ENCODE results near the gene MEGF11.
A peak's percentile ranks its signal among the peaks of the same experiment; 100 is the strongest.

MEGF11 gene

DNA sequence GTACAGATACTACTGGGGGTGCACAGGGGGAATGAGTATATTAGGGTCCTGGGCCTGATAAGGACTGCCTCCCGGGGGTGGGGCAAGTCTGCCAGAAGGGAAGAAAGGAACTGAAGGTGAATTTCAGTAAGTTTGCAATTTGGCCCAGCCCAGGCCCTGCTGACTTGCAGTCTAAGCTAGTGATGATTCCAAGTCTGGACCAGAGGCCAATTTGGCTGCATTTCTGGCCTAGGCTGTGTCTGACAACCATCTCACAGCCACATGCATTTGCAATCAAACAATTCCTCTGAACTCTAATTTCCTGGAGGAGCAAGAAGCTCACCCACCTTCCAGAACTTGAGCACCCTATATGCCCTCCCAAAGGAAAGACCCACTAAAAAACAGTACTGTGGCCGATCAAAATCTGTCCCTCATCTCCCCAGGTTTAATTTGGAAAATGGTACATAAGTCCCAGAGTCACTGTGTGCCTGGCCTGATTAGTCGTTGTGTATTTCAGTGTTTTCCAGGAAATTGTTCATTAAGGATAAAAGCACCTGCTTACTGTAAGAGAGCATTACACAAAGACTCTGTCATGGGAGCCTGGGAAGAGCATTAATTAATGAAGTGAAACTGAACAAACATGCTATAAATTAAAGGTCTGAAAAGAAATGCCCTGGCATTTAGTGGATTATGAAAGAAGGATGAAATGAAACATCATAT is 114.5 kb downstream of the MEGF11 start:
- DNase-seq: no peak

DNA sequence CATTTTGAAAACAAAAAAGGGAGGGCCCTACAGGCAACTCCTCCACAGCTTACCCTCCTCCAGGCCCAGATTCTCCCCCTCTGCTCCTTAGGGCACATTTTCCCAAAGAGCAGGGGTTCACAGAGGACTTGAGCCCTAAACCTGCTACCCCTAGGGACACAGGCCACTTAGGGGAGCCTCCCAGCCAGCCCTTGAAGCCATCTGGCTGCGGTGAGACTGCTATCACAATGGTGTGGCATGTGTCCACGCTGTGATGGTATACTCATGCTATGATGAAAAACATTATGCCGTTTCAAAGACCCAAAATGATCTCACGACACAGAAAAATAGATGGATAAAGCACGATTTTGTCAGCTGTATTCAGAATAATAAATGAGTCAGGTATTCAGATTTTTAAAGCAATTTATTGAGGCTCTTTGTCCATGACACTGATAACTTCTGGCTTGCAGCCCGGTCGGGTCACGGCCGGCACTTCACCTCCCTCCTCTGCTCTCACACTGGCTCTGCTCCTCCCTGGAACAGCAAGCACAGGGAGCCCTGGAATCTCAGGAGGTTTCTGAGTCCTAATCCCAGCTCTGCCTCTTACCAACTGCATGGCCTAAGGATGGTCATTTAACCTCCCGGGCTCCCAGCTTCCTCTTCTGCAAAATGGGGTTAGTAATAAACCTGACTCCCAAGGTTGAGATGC is 115.3 kb downstream of the MEGF11 start:
- no peak for DNase-seq

DNA sequence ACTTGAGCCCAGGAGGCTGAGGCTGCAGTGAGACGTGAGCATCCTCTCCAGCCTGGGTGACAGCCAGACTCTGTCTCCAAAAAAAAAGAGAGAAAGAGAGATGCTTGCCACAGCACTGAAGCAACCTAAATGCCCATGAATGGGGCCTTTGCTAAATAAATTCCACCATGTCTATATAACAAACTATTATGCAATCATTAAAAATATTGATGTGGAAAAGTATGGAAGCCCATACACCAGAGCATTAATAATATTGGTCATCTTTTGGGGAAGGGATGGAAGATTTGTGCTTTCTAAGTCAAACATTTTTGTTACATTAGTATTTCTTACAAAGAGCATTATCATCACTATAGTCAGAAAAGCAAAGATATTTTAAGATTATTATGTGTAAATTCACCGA is 116.6 kb downstream of the MEGF11 start:
- no peak for DNase-seq

DNA sequence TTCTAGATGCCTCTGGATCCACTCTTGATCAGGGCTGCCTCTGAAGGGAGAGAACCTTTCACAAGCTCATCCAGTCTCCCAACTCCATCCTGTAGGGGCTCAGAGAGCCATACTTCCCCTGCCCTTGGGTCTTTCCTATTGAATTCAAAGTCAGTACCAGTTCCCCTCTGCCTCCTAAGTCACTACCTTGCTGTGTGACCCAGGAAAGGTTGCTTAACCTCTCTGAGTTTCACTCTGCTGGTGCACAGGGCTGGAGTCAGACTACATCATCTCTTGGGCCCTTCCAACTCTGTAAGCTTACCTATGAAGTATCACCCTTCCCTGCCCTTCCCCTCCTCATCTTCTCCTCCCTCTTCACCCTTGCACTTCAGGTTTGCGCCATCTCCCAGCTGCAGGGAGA is 117.9 kb downstream of the MEGF11 start:
- no peak for DNase-seq

DNA sequence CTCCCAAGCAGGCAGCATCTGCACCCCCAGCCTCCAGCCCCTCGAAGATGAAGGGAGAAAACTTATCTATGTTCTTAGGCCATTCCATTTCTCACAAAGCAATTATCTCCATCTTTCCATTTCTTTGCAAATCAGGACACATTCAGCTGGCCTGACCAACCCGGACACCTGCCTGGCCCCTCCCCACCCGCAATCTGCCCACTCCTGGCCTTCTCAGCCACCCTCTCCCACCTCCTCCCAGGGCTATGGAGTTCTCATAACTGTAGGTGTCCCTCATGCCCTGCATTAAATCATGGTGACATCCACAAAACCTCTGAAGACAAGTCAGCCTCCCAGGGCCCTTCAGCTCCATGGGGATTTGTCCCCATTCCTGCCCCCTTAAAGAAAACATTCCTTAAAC is 119.3 kb downstream of the MEGF11 start:
- no peak for DNase-seq

DNA sequence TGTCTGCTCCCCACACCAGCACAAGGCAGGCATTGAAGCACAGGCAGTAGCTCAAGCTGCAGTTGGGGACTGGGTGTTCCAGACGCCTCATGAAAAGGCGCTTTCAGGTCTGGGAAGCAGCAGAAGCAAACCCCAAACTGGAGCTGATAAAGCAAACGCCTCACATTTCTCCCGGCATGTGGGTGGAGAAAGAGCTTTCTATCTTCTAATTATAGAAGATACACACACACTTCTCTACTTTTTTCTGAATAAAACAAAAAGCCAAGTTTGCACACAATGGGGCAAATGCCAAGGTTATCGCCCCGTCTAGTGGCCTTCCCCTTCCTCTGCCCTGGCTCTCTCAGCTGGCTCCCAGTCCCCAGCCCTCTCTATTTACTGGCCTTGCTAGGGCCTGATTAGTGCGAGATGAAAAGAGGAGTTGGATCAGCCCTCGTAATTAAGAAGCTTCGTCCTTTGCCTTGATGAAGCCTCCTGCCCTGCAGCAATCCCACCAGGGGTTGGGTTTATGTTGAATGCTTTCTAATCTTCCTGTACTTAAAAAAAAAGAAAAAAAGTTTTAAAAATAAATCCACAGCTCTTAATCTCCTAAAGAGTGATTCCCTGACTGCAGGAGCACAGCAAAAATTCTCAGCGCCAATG is 120.2 kb downstream of the MEGF11 start:
- no peak for DNase-seq

DNA sequence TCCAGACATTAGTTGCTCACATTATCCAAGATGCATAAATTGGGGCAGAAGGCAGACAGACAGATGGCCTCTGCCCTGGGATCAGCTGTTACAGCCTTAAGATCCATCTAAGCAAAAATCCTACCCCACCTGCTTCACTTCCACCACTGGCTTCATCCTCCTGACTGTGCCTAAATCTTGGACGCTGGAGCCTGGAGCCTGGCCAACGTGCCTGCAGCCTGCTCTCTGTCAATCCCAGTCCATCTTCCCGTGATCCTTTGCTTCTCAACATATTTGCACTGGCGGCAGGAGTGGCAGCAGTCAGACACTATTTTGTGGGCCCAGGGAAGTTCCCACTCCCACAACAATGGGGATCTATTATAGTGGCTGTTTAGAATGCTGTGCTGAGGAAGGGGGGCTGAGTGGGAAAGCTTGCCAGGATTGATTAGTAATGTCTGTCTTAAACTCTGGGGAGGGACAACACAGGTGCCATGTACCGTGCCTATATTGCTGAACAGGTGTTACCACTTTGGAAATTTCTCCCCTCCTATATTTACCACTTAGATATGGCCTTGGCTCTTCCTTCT is 121.2 kb downstream of the MEGF11 start:
- DNase-seq: no peak

DNA sequence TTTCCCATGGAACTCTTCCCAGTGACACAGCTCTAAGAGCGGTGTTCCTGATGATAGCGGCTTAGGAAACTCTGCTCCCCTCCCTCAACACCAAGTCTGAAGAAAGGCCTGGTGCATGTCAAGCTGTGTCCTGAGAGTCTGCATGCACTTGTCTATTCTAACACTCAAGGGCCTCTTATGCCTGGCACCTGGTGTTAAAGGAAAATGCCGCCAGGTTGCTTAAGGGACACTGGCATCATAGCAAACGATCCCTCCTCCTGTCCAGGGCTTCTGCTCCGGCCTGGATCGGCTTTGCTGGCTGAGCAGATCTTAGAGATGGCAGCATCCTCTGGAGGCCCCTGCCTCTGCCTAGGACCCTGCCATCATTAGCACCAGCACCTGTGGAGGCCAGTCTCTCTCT is 121.7 kb downstream of the MEGF11 start:
- DNase-seq: no peak

DNA sequence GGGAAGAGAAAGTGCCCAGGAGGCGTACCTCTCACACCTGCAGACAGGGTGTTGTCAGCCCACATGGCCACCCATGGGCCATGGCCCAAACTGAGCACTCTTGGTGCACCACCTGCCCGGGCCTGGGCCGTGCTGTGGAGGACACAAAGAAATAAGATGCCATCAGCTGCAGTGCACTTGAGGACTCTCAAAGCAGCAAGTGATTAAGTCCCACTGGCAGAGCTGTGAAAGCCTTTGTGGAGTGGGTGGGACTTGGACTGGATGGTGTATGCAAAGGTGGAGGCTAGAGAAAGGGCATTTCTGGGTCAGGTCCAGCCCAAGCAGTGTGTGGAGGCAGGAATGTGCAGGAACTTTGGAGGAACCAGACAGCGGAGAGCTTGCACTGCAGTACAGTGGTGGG is 122.3 kb downstream of the MEGF11 start:
- DNase-seq: no peak

DNA sequence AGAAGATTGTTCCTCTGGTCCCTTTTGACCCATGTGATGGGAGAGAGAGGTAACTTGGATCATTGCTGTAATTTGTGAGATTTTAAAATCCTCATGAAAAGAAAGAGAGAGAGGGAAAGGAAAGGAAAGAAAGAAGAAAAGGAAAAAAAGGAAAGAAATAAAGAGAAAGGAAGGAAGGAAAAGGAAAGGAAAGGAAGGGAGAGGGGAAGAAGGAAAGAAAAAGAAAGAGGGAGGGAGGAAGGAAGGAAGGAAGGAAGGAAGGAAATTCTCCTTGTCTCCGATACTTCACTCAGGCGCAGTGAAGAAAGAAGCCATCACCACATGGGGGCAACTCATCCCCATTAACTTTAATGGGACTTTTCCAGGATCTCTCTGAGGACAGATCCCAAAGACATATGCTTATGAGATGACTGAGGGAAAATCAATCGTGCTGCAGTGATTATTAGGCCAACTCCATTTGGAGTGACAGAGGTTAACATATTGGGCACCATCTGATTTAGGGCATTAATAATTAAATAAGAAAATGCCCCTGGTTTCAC is 123.0 kb downstream of the MEGF11 start:
- no peak for DNase-seq

DNA sequence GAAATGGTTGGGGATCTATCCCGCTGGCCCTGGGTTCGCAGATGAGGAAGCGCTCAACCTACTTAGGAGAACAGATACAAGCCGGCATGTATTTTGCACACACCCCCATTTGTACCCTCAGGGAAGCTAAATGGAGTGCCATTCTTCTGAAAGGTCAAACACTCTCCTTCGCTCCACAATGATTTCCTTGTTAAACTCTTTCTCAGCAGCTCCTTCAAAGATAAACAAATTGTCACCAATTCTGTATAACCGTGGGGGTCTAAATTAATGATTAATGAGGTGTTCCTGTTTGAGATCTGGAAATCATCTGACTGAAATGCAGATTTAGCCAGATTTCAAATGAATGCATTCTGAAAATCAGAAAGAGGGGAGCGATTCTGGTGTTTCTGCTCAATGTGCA is 124.0 kb downstream of the MEGF11 start:
- DNase-seq: peak; percentile 24

DNA sequence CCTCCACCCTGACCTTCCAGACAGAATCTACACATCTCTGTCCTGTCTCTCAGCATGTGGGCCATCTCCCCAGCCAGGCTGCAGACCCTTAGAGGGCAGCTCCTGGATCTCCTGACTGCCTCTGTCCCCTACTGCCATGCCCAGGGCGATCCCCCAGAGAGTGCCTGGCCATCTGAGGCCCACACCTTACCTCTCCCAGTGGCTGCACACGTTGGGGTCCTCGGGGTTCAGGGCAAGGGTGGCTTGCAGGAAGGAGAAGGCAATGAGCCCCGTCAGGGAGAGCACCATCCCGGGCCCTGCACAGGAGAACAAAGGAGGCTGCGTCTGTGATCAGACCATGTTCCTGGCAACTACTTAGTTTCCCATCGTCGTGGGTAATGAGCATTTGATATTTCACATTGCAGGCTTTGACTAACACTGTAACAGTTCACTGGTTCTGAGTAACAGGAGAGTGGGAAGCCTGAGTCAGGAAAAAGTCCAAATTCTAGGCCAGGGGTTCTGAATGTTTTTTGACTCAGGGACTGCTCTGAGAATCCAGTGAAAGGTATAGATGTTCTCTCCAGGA is 125.4 kb downstream of the MEGF11 start:
- DNase-seq: peak; percentile 72

DNA sequence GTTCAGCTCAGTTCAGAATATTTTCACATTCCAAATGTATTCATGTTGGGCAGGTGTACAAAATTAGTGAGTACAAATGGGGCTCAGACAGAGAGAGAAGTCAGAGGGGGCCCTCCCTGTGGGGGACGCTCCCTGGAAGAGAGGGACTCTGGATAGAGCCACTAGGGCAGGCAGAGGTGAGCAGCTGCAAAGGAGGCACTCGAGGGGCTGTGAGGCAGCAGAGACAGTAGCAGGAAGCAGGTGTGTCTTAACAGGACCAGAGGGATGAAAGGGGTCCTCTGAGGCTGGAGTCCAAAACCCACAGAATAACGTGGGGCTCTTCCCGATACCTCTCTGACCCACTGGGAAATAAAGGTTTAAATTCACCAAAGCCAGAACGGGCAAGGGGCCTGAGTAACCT is 127.1 kb downstream of the MEGF11 start:
- DNase-seq: no peak

DNA sequence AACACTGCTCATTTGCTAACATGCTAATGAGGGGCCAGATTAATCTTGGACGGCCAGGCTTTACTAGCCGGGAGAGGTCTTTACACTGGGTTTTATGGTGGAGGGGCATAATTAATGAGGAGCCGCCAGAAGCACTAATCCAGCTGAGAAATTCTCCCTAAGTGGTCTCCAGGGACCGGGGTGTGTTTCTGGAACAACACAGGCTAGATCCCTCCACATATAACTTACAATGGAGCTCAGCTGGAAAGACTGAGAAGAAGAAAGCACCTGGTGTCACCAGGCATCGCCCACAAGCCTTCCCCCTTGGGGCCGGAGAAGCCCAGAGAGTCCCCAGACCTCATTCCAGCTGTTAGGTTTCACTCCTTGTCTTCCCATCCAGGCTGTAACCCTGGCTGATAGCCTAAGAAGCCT is 127.5 kb downstream of the MEGF11 start:
- DNase-seq: no peak

DNA sequence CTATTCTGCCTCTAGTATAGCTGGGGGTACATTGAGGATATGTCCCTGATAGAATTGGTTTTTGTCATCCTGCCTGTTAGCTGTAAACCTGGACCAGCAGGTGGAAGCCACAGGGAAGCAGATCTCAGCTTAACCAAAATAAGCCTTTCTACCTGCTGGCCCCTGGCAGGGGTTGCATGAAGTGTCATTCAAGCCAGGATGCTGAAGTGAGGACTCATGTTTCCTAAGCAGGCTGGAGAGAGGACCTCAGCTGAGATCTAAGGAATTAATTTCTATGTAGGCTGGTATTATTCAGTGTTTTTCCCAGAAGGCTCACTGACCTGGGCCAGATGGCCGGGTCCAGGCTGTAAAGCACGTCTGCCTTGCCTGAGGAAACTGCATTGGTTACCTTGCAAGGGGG is 128.9 kb downstream of the MEGF11 start:
- DNase-seq: no peak

DNA sequence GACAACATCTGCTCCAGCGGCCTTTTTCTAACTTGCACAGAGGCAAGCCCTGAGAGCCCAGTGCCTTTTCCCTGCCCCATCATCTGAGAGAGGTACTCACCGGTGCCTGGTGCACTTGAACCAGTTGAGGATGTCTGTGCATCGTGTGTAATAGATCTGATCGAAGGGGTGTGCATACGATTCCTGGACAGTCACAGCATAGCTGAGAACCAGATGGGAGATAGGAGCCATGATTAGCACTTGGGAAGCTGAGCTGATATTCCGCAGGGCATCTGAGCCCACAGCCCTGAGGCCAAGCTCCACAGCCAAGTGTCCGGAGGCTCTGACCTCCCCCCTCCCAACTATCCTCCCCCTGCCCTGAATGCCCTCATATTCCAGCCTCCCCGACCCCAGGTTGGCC is 129.8 kb downstream of the MEGF11 start:
- no peak for DNase-seq

DNA sequence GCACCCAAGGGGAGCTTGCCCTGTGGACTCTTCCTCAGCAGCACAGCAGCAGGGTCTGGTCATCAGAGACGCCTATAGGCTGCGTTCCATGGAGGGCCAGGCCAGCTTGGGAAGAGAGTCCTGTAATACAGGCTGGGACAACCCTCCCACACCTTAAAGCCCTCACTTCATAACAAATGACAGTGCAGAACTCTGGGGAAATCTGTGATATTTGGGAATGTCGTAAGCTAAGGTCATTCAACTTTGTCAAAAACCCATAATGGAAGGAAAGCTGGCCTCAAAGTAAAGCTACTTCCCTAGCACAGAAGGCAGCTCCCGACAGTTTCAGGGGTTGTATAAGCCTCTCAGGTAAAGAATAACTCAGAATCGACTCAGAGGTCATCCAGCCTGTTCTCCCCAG is 133.1 kb downstream of the MEGF11 start:
- DNase-seq: no peak

DNA sequence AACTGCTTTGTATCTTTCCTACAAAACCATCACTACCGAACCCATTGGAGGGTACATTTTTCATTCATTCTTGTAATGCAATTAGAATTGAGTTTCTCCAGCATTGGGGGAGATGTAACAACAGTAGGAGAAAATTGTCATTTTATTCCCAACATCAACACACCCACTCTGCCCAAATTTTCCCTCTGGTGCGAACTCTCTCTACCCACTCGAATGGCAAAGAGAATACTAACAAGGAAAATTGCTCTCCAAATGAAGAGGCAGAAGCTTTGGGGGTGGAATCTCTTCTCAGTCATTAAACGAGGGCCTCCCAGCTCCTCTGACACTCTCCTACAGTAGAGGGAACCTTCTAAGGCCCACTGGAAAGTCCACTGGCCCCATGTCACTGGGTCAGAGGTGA is 135.7 kb downstream of the MEGF11 start:
- no peak for DNase-seq

DNA sequence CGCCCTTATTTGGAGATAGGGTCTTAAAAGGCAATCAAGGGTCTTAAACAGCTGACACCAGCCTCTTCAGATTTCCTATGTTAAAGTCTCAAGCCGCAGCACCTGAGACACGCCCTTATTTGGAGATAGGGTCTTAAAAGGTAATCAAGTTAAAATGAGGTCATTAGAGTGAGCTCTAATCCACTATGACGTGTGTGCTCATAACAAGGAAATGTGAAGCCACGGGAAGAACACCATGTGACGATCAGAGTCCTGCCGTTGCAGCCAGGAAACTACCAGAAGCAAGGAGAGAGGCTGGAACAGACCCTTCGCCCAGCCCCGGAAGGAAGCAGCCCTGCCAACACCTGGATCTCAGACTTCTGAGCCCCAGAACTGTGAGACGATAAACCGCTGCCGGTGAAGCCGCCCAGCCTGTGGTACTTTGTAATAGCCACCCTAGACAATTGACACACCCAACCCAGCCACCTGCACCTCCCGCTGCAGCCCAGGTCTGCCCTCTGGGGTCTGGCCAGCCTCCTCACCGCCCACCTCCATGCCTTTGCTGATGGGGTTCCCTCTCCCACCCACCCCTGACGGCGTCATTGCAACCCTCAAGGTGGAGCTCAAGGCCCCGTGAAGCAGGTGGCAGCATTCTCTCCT is 137.9 kb downstream of the MEGF11 start:
- DNase-seq: no peak

DNA sequence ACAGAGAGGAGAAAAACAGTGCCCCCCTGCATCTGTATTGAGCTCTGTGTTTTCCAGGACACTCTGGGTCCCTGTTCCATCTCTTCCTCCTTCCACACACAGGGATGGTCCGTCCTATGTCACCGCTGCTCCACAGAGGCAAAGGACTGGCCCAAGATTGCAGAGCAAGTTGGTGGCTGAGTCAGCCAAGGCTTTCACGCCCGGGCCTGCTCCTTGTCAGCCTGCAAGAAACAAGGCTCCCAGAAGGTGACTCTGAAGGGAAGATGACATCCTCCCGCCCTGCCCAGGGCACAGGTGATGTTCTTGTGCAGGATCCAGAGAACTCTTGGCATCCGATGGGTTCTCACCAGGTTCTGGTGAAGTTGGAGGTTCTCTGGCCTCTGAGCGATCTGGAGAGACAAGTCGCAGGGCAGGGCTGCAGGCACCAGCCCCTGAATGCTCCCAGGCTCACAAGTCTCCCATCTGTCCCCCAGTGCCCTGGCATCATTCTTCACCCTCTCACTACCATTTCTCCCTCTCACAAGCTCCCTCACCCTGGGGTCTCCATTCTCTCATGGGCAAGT is 138.6 kb downstream of the MEGF11 start:
- DNase-seq: no peak

DNA sequence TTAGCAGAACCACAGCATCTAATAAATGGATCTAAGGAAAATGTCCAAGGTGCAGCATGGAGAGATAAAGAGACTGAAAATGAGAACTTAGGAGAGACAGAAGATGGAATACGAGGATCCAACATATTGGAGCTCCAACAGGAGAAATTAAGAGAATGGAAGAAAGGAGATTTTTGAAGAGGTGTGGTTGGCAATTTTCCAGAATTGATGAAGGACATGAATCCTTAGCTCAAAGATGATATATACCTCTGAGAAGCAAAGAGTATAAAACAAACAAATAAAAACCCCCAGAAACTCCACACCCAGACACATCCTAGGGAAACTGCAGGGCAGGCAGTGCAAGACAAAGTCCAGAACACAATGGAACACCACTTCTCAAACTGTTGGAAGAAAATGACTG is 141.2 kb downstream of the MEGF11 start:
- no peak for DNase-seq

DNA sequence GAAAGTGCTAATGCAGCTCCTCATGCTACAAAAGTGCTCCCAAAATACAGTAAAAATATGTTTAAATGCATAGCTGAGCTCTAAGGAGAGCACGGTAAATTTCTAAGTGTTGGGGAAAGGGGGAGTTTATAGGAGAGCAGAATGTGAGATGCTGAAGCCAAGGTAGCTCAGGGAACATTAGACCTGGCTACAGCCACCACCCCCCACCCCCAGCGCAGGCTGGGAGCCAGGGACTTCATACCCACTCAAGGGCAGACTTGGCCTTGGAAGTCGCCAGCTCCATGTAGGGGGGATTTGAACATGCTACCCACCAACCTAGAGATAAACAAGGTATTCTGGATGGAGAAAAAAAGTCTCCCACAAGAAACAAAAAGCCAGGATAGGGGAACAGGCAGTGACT is 142.2 kb downstream of the MEGF11 start:
- DNase-seq: no peak

DNA sequence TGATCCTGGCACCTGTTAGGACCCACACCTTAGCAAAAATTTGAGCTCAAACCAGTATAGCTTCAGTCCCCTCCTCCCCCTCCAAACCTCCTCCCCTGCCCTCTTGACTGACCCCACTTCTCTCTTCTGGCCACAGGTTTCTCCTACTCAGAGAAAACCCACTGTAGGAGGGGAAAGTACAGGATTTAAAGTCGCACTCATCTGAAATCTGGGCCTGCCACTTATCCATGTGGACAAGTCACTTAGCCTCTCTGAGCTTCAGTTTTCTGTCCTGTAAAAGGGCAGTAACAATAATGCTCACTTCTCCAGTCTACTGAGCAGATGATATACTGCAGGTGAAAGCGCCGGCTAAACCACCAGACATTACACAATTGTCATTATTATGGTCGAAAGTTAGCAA is 142.7 kb downstream of the MEGF11 start:
- DNase-seq: no peak
